Pancreas (tissue), 10 donors: Measurements from ENCODE around the gene EXOC5. TPM values are rescaled to one million over a fixed set of nuclear protein-coding genes. Genes with fewer than 3 reads are reported as not detected.
"Not testable (repeated sequence)": the region's sequence is repeated elsewhere in the genome, so short reads cannot be mapped to it uniquely, and the experiment has no call there.

Experiments used
- ATAC-seq, 4 donors: fragments of 200-7000 bp; cut with Tn5 transposase; one replicate each; pipeline versions ENCODE4 v1.8.0 to v1.9.1; 2020; ENCODE audit warnings: mild to moderate bottlenecking in 4 of 4, moderate library complexity in 4 of 4
- DNase-seq, 6 donors: peaks; one replicate each; pipeline ENCODE4 v3.0.0-alpha.2; 2020
- FAIRE-seq: peaks from 2 replicates; lab custom pipeline; 2012; peaks lifted over from hg19 to GRCh38; lab: Jason Lieb, UNC
- H3K27ac ChIP-seq, 4 donors: fragments of 200-600 bp; sonication (generic); 1 replicate in 3 of 4; 2 replicates in 1 of 4; pipeline versions ENCODE4 v1.5.0 to v1.8.0; 2020
- H3K27me3 ChIP-seq, 4 donors: fragments of 200-600 bp; one replicate each; pipeline ENCODE4 v1.8.0; 2021
- H3K36me3 ChIP-seq, 3 donors: fragments of 200-600 bp; sonication (generic) in 1 of 3; one replicate each; pipeline versions ENCODE4 v1.5.0 to v1.8.0; 2020 to 2021
- H3K4me1 ChIP-seq, 3 donors: fragments of 200-600 bp; one replicate each; pipeline ENCODE4 v1.8.0; 2021
- H3K4me3 ChIP-seq, 4 donors: fragments of 200-600 bp; sonication (generic) in 2 of 4; one replicate each; pipeline versions ENCODE4 v1.5.0 to v1.8.0; 2020 to 2021
- H3K9me3 ChIP-seq, 4 donors: fragments of 200-600 bp; one replicate each; pipeline ENCODE4 v1.8.0; 2021
- CTCF ChIP-seq, 4 donors: fragments of 200-600 bp; sonication (generic) in 3 of 4; IDR thresholded peaks; one replicate each; pipeline versions ENCODE4 v1.5.0 to v1.8.0; 2021; ENCODE audit warnings: antibody characterized with exemption in 4 of 4
- WGBS, 2 donors: extraction: QIAGEN DNeasy Blood & Tissue Kit; methylation state at CpG; one replicate each; pipeline ENCODE4 v1.1.7; 2013; 5-methylcytosine and 5-hydroxymethylcytosine counted together
- intact Hi-C, 3 donors: fragments of 100-400 bp; cut with DNase I; formaldehyde crosslinking; loops; one replicate each; pipeline versions ENCODE4 v1.11.1 to v1.14.2; 2022
- polyA plus RNA-seq, 2 donors: library from polyadenylated mRNA; stranded (reverse); fragments of 200-250 nt; gene quantifications; one replicate each; pipeline ENCODE4 v1.2.3, GENCODE V29; 2013
- total RNA-seq, 6 donors: library from RNA; stranded (reverse); fragmentation: NEBNext Ultra II Directional in 4 of 6; extraction: Animal tissue kit (Norgen Biotek cat#: 25700) in 4 of 6; gene quantifications; one replicate each; pipeline versions ENCODE4 v1.2.1 to v1.2.4, GENCODE V29; 2021 to 2023
- donor health status: healthy with polysubstance abuse.
- donor health status: DM: no; HTN: no; CAD: no; lungs with moderate emphysema.
- donor health status: DM: no; HTN: no; CAD: no.
- donor health status: control.
- donor health status: control.
- donor health status: Bipolar disorder and iron deficiency.
- donor health status: DM: yes; HTN: yes; CAD: no.
- donor health status: DM: no; HTN: no; CAD: no.
- donor health status: DM: no; HTN: no; CAD: no.
- donor health status: DM: yes; HTN: yes; CAD: no.

EXOC5 gene
- total and polyA plus RNA-seq, 8 donors, result 3.0 to 32.4 (median 18.8) TPM

- DNase-seq (no peak), FAIRE-seq (no peak), ATAC-seq (peak in 2 of 4 donors; percentile 11 to 55)
- Histone ChIP-seq H3K9me3 (no peaks in the 10 kb centered on the region), H3K27me3 (no peaks in the 10 kb centered on the region), H3K4me1 (peaks cover 0 to 17% (median 2%) of the 10 kb centered on the region in 3 donors), H3K4me3 (no peak overlapping the region), H3K27ac (no peak overlapping the region), H3K36me3 (no peaks in the 10 kb centered on the region)
- intact Hi-C loops, result no loop called here
- TF ChIP-seq CTCF (IDR thresholded peaks at IDR 0.05), result no peak
These were observed 7.1 kb downstream of the EXOC5 start for GRCh38 chr14:57261604-57262003.

- peaks cover 0 to 4% (median 0%) of the 10 kb centered on the region in 3 donors for H3K4me1 ChIP-seq
- no peak for TF ChIP-seq CTCF (IDR thresholded peaks at IDR 0.05)
- intact Hi-C loops, result no loop called here
- no peak for FAIRE-seq
- DNase-seq, result no peak
- H3K9me3 ChIP-seq, result no peaks in the 10 kb centered on the region
- no peak for ATAC-seq
- no peak overlapping the region for H3K4me3 ChIP-seq
- WGBS, 2 donors, result 97 to 100% methylated on average over 1 of the region's 1 CpG
- no peaks in the 10 kb centered on the region for H3K36me3 ChIP-seq
- H3K27me3 ChIP-seq, result no peaks in the 10 kb centered on the region
- no peak overlapping the region for H3K27ac ChIP-seq
These were observed 9.0 kb downstream of the EXOC5 start for GRCh38 chr14:57259672-57260071.

- H3K9me3 ChIP-seq, H3K27ac ChIP-seq, H3K27me3 ChIP-seq, H3K4me3 ChIP-seq, FAIRE-seq, intact Hi-C loops, DNase-seq, H3K36me3 ChIP-seq, H3K4me1 ChIP-seq, ATAC-seq: not testable (repeated sequence)
- WGBS, 2 donors, result 86 to 90% methylated on average over 2 of the region's 2 CpGs
These were observed 10.5 kb downstream of the EXOC5 start for GRCh38 chr14:57258221-57258620.

- DNase-seq (no peak), FAIRE-seq (no peak), ATAC-seq (no peak)
- Histone ChIP-seq H3K4me3 (no peak overlapping the region), H3K27me3 (no peaks in the 10 kb centered on the region), H3K9me3 (no peaks in the 10 kb centered on the region), H3K4me1 (no peaks in the 10 kb centered on the region), H3K27ac (no peak overlapping the region), H3K36me3 (no peaks in the 10 kb centered on the region)
- intact Hi-C loops, result no loop called here
- TF ChIP-seq CTCF (IDR thresholded peaks at IDR 0.05), result no peak
These were observed 13.8 kb downstream of the EXOC5 start for GRCh38 chr14:57254884-57255283.

- Histone ChIP-seq H3K4me3 (no peak overlapping the region), H3K27ac (no peak overlapping the region), H3K9me3 (no peaks in the 10 kb centered on the region), H3K36me3 (peaks cover 0 to 4% (median 0%) of the 10 kb centered on the region in 3 donors), H3K27me3 (no peaks in the 10 kb centered on the region), H3K4me1 (peaks cover 0 to 6% (median 5%) of the 10 kb centered on the region in 3 donors)
- ATAC-seq (no peak), FAIRE-seq (peak; percentile 53), DNase-seq (no peak)
- intact Hi-C loops, result no loop called here
- 58 to 60% methylated on average over 2 of the region's 2 CpGs for WGBS, 2 donors
- TF ChIP-seq CTCF (IDR thresholded peaks at IDR 0.05), result no peak
These were observed 21.6 kb downstream of the EXOC5 start for GRCh38 chr14:57246933-57247657.
